ENCODE results near the gene SNAPC4.

Gene SNAPC4, protein sequence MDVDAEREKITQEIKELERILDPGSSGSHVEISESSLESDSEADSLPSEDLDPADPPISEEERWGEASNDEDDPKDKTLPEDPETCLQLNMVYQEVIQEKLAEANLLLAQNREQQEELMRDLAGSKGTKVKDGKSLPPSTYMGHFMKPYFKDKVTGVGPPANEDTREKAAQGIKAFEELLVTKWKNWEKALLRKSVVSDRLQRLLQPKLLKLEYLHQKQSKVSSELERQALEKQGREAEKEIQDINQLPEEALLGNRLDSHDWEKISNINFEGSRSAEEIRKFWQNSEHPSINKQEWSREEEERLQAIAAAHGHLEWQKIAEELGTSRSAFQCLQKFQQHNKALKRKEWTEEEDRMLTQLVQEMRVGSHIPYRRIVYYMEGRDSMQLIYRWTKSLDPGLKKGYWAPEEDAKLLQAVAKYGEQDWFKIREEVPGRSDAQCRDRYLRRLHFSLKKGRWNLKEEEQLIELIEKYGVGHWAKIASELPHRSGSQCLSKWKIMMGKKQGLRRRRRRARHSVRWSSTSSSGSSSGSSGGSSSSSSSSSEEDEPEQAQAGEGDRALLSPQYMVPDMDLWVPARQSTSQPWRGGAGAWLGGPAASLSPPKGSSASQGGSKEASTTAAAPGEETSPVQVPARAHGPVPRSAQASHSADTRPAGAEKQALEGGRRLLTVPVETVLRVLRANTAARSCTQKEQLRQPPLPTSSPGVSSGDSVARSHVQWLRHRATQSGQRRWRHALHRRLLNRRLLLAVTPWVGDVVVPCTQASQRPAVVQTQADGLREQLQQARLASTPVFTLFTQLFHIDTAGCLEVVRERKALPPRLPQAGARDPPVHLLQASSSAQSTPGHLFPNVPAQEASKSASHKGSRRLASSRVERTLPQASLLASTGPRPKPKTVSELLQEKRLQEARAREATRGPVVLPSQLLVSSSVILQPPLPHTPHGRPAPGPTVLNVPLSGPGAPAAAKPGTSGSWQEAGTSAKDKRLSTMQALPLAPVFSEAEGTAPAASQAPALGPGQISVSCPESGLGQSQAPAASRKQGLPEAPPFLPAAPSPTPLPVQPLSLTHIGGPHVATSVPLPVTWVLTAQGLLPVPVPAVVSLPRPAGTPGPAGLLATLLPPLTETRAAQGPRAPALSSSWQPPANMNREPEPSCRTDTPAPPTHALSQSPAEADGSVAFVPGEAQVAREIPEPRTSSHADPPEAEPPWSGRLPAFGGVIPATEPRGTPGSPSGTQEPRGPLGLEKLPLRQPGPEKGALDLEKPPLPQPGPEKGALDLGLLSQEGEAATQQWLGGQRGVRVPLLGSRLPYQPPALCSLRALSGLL (N-terminal part only)

DNA sequence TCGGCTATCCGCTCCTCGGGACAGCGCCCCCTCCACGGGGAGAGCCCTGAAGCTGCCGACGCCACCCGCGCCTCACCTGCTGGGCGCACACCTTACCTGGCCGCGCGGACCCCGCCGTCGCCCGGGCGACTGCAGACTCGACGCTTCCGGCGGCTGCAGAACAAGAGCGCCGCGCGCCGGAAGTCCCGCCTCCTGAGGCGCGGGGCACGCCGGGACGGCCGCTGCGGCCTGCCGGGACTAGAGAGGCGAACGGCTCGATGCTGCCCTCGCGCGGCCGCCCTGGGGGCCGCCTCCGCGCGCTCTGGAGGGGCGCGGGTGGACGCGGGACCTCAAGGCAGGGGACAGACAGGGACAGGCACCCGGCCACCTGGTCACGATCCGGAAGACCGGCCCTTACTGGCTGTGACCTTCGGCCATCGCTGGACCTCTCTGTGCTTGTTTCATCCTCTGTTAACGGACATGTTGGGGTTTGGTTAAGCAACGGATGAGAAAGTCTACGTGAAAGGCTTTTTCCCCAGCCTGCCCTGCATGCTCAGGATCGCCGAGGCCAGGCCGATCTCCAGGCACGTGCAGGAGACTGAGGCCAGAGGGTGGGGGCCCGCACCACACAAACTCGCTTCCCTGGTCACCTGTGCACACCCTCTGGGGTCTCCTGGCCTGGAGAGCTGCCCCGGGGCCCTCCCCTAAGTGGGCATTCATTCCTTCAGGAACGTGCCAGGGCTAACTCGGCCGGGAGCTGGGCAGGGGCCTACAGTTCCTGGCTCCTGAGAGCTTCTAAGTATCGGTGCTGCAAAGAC lies at the start of gene SNAPC4:
TSS of gene SNAPC4 (minus strand) at position 133 of the 797 bp plus-strand sequence. CDS start 1,742 bp downstream, outside the sequence.
- DNase-seq (ENCODE audit: low read depth): peak; percentile 72

DNA sequence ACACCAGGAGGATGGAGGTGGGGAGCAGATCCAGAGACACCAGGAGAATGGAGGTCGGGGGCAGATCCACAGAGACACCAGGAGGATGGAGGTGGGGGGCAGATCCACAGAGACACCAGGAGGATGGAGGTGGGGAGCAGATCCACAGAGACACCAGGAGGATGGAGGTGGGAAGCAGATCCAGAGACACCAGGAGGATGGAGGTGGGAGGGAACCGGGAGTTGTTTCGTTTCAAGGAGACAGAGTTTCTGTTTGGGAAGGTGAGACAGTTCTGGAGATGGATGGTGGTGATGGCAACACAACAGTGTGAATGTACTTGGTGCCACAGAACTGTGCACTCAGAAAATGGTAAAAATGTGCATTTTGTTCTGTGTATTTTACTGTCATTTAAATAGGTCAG lies 48.7 kb upstream of the SNAPC4 start:
- no peak for DNase-seq (ENCODE audit: low read depth)

GRCh38 chr9:136447173-136447778 lies 47.3 kb upstream of the SNAPC4 start:
- DNase-seq (ENCODE audit: low read depth): no peak

DNA sequence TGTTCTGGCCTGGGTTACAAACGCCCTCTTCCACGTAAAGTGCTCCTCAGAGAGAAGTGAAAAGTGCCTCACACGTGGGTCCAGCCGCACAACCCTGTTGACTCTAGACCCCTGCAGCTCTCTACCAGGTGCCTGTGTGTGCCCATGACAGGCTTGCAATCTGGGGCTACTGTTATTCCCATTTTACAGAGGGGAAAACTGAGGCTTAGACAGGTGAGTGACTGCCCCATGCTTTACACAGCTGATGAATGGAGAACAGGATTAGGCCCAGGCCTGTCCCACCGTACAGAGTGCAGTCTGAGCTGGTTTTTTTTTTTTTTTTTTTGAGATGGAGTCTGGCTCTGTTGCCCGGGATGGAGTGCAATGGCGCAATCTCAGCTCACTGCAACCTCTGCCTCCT lies 45.8 kb upstream of the SNAPC4 start:
- no peak for DNase-seq (ENCODE audit: low read depth)

DNA sequence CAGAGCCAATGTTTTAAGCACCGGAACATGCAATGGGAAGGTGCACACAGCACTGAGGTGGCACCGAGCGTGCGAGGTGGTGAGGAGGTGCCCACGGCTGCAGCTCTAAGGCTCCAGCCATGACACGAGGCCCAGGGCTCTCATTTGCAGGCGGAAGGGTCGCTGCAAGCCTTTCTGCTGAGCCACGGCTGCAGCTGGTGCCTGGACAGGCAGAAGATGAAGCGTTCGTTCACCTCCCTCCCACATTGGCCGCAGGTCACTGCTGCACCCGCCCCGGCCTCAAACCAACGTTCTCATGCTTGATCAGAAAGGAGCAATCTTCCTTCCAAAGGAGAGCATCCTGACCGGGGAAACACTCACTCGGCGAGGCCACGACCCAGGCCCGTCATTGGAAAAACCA lies 44.1 kb upstream of the SNAPC4 start:
- no peak for DNase-seq (ENCODE audit: low read depth)

DNA sequence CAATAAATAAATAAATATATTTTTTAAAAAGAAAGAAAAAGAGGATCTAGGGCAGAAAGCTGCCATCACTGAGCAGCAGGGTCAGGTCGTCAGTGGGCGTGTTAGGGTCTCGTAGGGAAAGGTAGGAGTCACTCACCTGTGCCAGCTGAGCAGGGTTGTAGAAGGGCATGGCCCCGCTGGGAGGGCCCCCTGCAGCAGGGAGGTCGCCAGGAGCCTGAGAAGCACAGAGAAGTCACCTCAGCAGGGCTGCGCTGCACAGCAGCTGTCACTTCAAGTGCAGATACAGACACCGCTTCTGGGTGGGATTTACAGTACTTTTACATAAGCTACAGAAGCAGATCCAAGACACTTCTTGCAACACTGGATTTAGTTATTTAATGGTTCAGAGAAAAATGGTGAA lies 43.7 kb upstream of the SNAPC4 start:
- no peak for DNase-seq (ENCODE audit: low read depth)

GRCh38 chr9:136443087-136443486 lies 43.1 kb upstream of the SNAPC4 start:
- DNase-seq (ENCODE audit: low read depth): no peak

DNA sequence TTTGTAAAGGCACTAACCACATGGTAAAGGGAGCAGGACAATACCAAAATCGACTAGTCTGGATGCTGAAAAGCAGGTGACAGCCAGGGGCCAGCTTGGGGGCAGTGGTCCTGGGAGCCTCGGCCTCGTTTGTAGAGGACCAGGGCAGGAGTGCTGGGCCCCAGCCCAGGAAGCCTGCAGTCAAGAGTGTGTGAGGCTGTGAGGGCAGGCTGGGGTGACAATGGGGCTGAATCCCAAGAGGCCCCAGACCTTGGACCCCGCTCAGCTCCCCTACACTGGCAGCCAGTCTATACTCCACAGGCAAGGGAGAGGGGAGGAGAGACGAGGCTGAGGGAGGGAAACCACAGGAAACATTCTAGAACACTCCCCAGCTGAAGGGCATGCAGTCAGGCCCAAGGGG lies 42.3 kb upstream of the SNAPC4 start:
- DNase-seq (ENCODE audit: low read depth): no peak

DNA sequence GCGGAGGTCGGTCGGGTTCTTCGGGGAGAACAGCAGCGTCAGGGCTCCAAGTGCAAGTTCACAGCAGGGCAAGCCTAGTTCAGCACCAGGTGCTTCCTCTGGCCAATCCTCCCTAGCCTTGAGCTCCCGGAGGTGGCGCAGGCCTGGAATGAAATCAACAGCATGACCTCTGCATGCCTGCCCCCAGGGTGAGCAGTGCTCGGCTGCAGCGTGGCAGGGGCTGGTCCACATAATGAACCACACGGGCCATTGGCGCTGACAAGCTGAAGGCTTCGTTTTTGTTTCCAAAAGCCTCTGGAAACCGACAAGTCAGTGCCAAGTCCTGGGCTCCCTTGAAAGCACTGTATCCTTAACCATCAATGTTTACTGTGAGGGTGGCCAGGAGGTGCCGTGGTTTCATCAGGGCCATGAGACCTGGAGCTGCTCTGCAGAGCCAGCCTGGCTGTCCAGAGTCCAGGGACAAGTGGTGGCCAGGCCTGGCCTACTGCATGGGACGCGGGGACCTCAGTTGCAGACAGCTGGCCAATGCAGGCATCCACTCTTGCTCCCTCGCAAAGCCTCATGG lies 41.8 kb upstream of the SNAPC4 start:
- no peak for DNase-seq (ENCODE audit: low read depth)

DNA sequence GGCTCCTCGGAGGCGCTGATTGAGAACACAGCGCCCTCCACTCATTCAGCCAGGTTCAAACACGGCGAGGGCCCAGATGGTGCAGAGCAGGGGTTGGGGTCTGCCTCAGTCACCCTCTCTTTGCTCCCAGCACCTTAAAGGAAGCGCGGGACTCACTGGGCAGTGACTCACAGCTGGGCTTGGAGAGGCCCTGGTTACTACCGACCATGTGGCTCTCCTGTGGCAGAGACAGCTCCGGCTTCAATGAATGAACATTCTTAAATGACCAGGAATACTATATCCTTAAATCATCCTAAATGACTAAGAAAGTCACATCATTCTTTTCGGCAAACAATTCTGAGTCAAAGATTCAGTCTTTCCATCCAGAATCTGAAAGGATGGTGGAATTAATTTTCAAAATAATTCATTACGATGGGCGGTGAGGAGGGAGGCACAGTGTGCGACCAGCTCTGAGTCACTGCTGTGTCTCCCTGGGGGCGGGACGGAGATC lies 41.3 kb upstream of the SNAPC4 start:
- DNase-seq (ENCODE audit: low read depth): no peak

DNA sequence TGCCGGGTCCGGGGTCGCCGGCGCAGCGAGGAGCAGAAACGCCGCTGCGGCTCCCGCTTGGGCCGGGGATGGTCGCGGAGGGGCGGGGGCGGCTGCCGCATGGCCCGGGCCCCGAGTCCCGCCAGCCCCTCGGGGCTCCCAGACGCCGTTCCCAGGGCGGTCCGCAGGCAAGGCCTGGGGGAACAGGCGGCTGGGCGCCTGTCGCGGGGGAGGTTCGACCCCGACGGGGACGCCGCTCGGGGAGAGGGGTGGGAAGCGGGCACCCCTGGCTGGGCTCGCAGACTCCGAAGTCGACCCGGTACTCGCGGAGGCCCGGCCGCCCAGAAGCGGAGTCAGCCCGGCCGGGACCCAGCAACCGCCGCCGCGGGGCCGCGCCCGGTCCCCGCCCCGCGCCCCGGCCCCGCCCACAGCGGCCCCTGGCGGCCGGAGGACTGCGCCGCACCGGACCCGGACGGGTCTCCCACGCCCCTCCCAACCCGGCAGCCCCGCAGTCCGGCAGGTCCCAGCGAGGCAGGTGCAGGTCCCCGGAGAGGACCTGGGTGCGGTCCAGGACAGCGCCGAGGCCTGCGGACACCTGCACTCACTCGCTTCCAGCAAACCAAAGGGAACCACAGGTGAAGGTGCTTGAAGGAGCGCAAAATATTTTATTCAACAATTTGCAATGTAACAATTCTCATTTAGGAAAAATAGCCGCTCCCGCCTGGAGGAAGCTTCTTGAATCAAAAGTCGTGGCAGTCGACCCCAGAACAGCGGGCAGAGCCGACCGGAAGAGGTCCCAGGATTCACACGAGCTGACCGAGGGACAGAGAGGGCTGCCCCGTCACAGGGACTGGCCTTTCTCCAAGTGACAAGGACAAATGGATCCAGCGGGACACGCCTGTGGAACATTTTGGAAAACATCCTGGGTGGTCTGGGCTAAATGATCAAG lies 39.8 kb upstream of the SNAPC4 start, which contains the start of gene INPP5E:
TSS of gene INPP5E (minus strand) at position 365 of the 928 bp plus-strand sequence. CDS start 426 bp downstream, outside the sequence.
- DNase-seq (ENCODE audit: low read depth): peak; percentile 47

GRCh38 chr9:136438548-136439480 lies 38.8 kb upstream of the SNAPC4 start:
- DNase-seq (ENCODE audit: low read depth): no peak

GRCh38 chr9:136437839-136438547 lies 38.0 kb upstream of the SNAPC4 start:
- no peak for DNase-seq (ENCODE audit: low read depth)

GRCh38 chr9:136437430-136437829 lies 37.5 kb upstream of the SNAPC4 start:
- peak; percentile 47 for DNase-seq (ENCODE audit: low read depth)

DNA sequence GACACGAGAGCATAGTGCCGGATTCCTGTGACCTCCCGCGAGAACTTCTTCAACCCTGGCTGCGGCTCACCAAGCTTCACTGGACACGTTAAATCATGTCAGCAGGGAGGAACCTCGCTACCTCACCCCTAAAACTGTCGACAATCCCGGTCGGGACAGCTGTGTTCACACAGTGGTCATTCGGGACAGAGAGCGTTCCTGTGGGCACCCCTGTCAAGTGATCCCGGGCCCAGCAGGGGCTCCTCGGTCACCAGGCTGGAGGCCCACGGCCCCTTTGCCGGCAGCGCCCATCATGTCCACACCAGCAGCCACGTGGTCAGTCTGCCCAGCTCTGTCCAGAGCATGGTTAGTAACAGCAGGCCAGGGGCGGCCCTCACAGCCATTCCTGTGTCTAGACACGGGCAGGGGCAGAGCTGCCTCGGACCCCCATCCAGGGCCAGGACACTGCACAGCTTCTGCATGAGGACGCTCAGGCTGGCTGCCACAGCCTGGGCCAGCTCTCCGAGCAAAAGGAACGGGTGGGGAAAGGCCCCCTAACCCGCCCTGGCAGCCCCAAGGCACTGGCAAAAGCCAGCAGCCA lies 36.2 kb upstream of the SNAPC4 start:
- DNase-seq (ENCODE audit: low read depth): no peak

GRCh38 chr9:136434580-136435169 lies 34.7 kb upstream of the SNAPC4 start:
- no peak for DNase-seq (ENCODE audit: low read depth)
